ENCODE data around the gene TMEM80.
"Not testable (repeated sequence)": the region's sequence is repeated elsewhere in the genome, so short reads cannot be mapped to it uniquely, and the experiment has no call there.

TMEM80 gene

GRCh38 chr11:679271-680207, 16.1 kb upstream of the TMEM80 start:
- in situ Hi-C loops (cut with MboI; ENCODE audit: low sequenced_read_pairs) = no loop called here

- in situ Hi-C loops (cut with MboI; ENCODE audit: low sequenced_read_pairs) = no loop called here
These were observed 15.1 kb upstream of the TMEM80 start for GRCh38 chr11:680476-680875.

- in situ Hi-C loops (cut with MboI; ENCODE audit: low sequenced_read_pairs) = no loop called here
These were observed 14.6 kb upstream of the TMEM80 start for GRCh38 chr11:680970-681369.

GRCh38 chr11:686451-687243, 9.0 kb upstream of the TMEM80 start:
- in situ Hi-C loops (cut with MboI; ENCODE audit: low sequenced_read_pairs) = no loop called here

GRCh38 chr11:687751-688150, 7.9 kb upstream of the TMEM80 start:
- in situ Hi-C loops (cut with MboI; ENCODE audit: low sequenced_read_pairs) = no loop called here

GRCh38 chr11:688681-689080, 6.9 kb upstream of the TMEM80 start:
- in situ Hi-C loops (cut with MboI; ENCODE audit: low sequenced_read_pairs) = no loop called here

- in situ Hi-C loops (cut with MboI; ENCODE audit: low sequenced_read_pairs) = no loop called here
These were observed 6.0 kb upstream of the TMEM80 start for GRCh38 chr11:689625-690024.

- in situ Hi-C loops (cut with MboI; ENCODE audit: low sequenced_read_pairs) = not testable (repeated sequence)
These were observed 5.4 kb upstream of the TMEM80 start for GRCh38 chr11:690244-690643.

GRCh38 chr11:690738-691633, 4.6 kb upstream of the TMEM80 start:
- in situ Hi-C loops (cut with MboI; ENCODE audit: low sequenced_read_pairs) = no loop called here

GRCh38 chr11:691710-692590, 3.7 kb upstream of the TMEM80 start:
- in situ Hi-C loops (cut with MboI; ENCODE audit: low sequenced_read_pairs) = no loop called here

- in situ Hi-C loops (cut with MboI; ENCODE audit: low sequenced_read_pairs) = no loop called here
These were observed 2.7 kb upstream of the TMEM80 start for GRCh38 chr11:692824-693414.

- in situ Hi-C loops (cut with MboI; ENCODE audit: low sequenced_read_pairs) = no loop called here
These were observed 2.2 kb upstream of the TMEM80 start for GRCh38 chr11:693415-693831.

- in situ Hi-C loops (cut with MboI; ENCODE audit: low sequenced_read_pairs) = no loop called here
These were observed 1.6 kb upstream of the TMEM80 start for GRCh38 chr11:693887-694562.

- in situ Hi-C loops (cut with MboI; ENCODE audit: low sequenced_read_pairs) = no loop called here
These were observed 891 bp upstream of the TMEM80 start, which contains the start of gene DEAF1 for GRCh38 chr11:694563-695287. TSS of gene DEAF1 (minus strand) at chr11:695222. CDS start at chr11:695047, 175 bp downstream.

- in situ Hi-C loops (cut with MboI; ENCODE audit: low sequenced_read_pairs) = no loop called here
These were observed 403 bp upstream of the TMEM80 start for GRCh38 chr11:695288-695537.

GRCh38 chr11:696955-697491, 1.4 kb downstream of the TMEM80 start:
- in situ Hi-C loops (cut with MboI; ENCODE audit: low sequenced_read_pairs) = no loop called here

GRCh38 chr11:697811-698311, 2.2 kb downstream of the TMEM80 start:
- in situ Hi-C loops (cut with MboI; ENCODE audit: low sequenced_read_pairs) = no loop called here

GRCh38 chr11:698493-699115, 3.0 kb downstream of the TMEM80 start:
- in situ Hi-C loops (cut with MboI; ENCODE audit: low sequenced_read_pairs) = no loop called here

All from HL-60/S4 (cell line).